ENCODE data around the gene VARS2. TPM values are rescaled to one million over a fixed set of nuclear protein-coding genes. Genes with fewer than 3 reads are reported as not detected.

VARS2 gene
- total and polyA plus RNA-seq, 7 experiments from 2014 or later: 17.1 to 47.3 (median 22.7) TPM

- Mint-ChIP-seq H3K4me3 (no peak overlapping the region), H3K4me1 (peaks cover 29 to 52% (median 40%) of the 10 kb centered on the region in 7 donors), H3K27ac (peak overlapping the region in 7 of 9 donors; percentile 52 to 91 (median 75)), H3K9me3 (no peaks in the 10 kb centered on the region), H3K27me3 (peaks cover 0 to 7% (median 0%) of the 10 kb centered on the region in 5 donors), H3K36me3 (no peaks in the 10 kb centered on the region)
- Histone ChIP-seq H3K27ac (ENCODE audit: low read depth, low read length) (no peak overlapping the region), H3K4me1 (ENCODE audit: control insufficient read depth in 2 of 2, insufficient read depth in 2 of 2, low read length in 2 of 2) (peaks cover 19 to 37% of the 10 kb centered on the region in 2 donors), H3K27me3 (ENCODE audit: control insufficient read depth in 2 of 2, insufficient read depth in 2 of 2, low read length in 2 of 2) (no peaks in the 10 kb centered on the region), H3K9me3 (ENCODE audit: control insufficient read depth in 2 of 3, low read length in 3 of 3) (no peaks in the 10 kb centered on the region), H3K36me3 (ENCODE audit: control insufficient read depth in 2 of 3, insufficient read depth in 3 of 3, low read length in 3 of 3) (no peaks in the 10 kb centered on the region), H3K4me3 (ENCODE audit: low read length) (no peak overlapping the region)
- DNase-seq (no peak), ATAC-seq (no peak)
- ChIA-PET CTCF (interaction anchor here (0.9 to 12.4 kb wide), 2 partner anchors 50 to 145 kb away, joined by 6 to 172 read pairs; no protein-coding TSS in a partner anchor), POLR2A (interaction anchor here (0.7 kb wide), 1 partner anchor 56 kb away, joined by 4 read pairs; no protein-coding TSS in a partner anchor)
- intact Hi-C loops (cut with micrococcal nuclease): loop anchor here in 1 of 2 donors (10.0 kb wide), 1 partner anchor 266 kb away; the partner anchor contains the start of genes MRPS18B and PPP1R10
Measured at GRCh38 chr6:30880698-30881252, 33.3 kb upstream of the VARS2 start.

- ATAC-seq: no peak
- Histone ChIP-seq H3K9me3 (ENCODE audit: control insufficient read depth in 2 of 3, low read length in 3 of 3) (no peaks in the 10 kb centered on the region), H3K36me3 (ENCODE audit: control insufficient read depth in 2 of 3, insufficient read depth in 3 of 3, low read length in 3 of 3) (no peaks in the 10 kb centered on the region), H3K27me3 (ENCODE audit: control insufficient read depth in 2 of 2, insufficient read depth in 2 of 2, low read length in 2 of 2) (no peaks in the 10 kb centered on the region), H3K27ac (ENCODE audit: low read depth, low read length) (no peak overlapping the region), H3K4me3 (ENCODE audit: low read length) (no peak overlapping the region), H3K4me1 (ENCODE audit: control insufficient read depth in 2 of 2, insufficient read depth in 2 of 2, low read length in 2 of 2) (peaks cover 20 to 45% of the 10 kb centered on the region in 2 donors)
- Mint-ChIP-seq H3K4me3 (peak overlapping the region in 3 of 10 donors; percentile 3 to 27 (median 12)), H3K4me1 (peaks cover 35 to 57% (median 42%) of the 10 kb centered on the region in 7 donors), H3K27me3 (peaks cover 0 to 7% (median 0%) of the 10 kb centered on the region in 5 donors), H3K27ac (peak overlapping the region in 8 of 9 donors; percentile 12 to 86 (median 78)), H3K36me3 (no peaks in the 10 kb centered on the region), H3K9me3 (no peaks in the 10 kb centered on the region)
- POLR2A ChIA-PET: interaction anchor here (0.7 to 1.3 kb wide), 2 partner anchors 18 to 49 kb away, joined by 3 to 5 read pairs; no protein-coding TSS in a partner anchor
- intact Hi-C loops (cut with micrococcal nuclease): loop anchor here in 1 of 2 donors (10.0 kb wide), 1 partner anchor 267 kb away; the partner anchor contains the start of genes MRPS18B and PPP1R10
- no peak for DNase-seq
- CTCF ChIA-PET: interaction anchor here (1.4 to 12.4 kb wide), 3 partner anchors 51 to 160 kb away, joined by 3 to 172 read pairs (median 4); no protein-coding TSS in a partner anchor
Measured at GRCh38 chr6:30881392-30882203, 32.4 kb upstream of the VARS2 start.

- H3K36me3 Mint-ChIP-seq: no peaks in the 10 kb centered on the region
- ATAC-seq (no peak), DNase-seq (no peak)
- H3K27me3 Mint-ChIP-seq: peaks cover 0 to 7% (median 0%) of the 10 kb centered on the region in 5 donors
- peak overlapping the region in 4 of 9 donors; percentile 69 to 88 (median 86) for H3K27ac Mint-ChIP-seq
- H3K4me3 Mint-ChIP-seq: no peak overlapping the region
- ChIA-PET POLR2A (interaction anchor here (0.7 to 3.2 kb wide), 3 partner anchors 18 to 53 kb away, joined by 3 to 20 read pairs (median 5); no protein-coding TSS in a partner anchor), CTCF (interaction anchor here (1.2 to 12.4 kb wide), 4 partner anchors 51 to 233 kb away, joined by 3 to 172 read pairs (median 4); no protein-coding TSS in a partner anchor)
- no peaks in the 10 kb centered on the region for H3K9me3 ChIP-seq (ENCODE audit: control insufficient read depth in 2 of 3, low read length in 3 of 3)
- intact Hi-C loops (cut with micrococcal nuclease): loop anchor here in 1 of 2 donors (10.0 kb wide), 1 partner anchor 267 kb away; the partner anchor contains the start of genes MRPS18B and PPP1R10
- no peaks in the 10 kb centered on the region for H3K36me3 ChIP-seq (ENCODE audit: control insufficient read depth in 2 of 3, insufficient read depth in 3 of 3, low read length in 3 of 3)
- H3K27me3 ChIP-seq (ENCODE audit: control insufficient read depth in 2 of 2, insufficient read depth in 2 of 2, low read length in 2 of 2): no peaks in the 10 kb centered on the region
- H3K27ac ChIP-seq (ENCODE audit: low read depth, low read length): no peak overlapping the region
- H3K9me3 Mint-ChIP-seq: no peaks in the 10 kb centered on the region
- H3K4me1 Mint-ChIP-seq: peaks cover 35 to 57% (median 43%) of the 10 kb centered on the region in 7 donors
- H3K4me1 ChIP-seq (ENCODE audit: control insufficient read depth in 2 of 2, insufficient read depth in 2 of 2, low read length in 2 of 2): peaks cover 19 to 45% of the 10 kb centered on the region in 2 donors
- no peak overlapping the region for H3K4me3 ChIP-seq (ENCODE audit: low read length)
Measured at GRCh38 chr6:30882204-30882758, 31.8 kb upstream of the VARS2 start.

GRCh38 chr6:30882759-30883684, 31.0 kb upstream of the VARS2 start:
- Mint-ChIP-seq H3K9me3 (no peaks in the 10 kb centered on the region), H3K4me3 (peak overlapping the region; percentile 65 to 91 (median 75)), H3K27ac (peak overlapping the region; percentile 53 to 93 (median 83)), H3K36me3 (no peaks in the 10 kb centered on the region), H3K4me1 (peaks cover 30 to 57% (median 37%) of the 10 kb centered on the region in 7 donors), H3K27me3 (peaks cover 0 to 7% (median 0%) of the 10 kb centered on the region in 5 donors)
- POLR2A ChIA-PET: interaction anchor here (0.8 to 3.2 kb wide), 6 partner anchors 16 to 166 kb away, joined by 3 to 20 read pairs (median 4); partner anchors contain the start of gene MDC1
- ATAC-seq (peak; percentile 42), DNase-seq (peak in 5 of 9 donors; percentile 22 to 40 (median 30))
- CTCF ChIA-PET: interaction anchor here (0.8 to 12.4 kb wide), 6 partner anchors 52 to 338 kb away, joined by 3 to 172 read pairs (median 4); no protein-coding TSS in a partner anchor
- Histone ChIP-seq H3K36me3 (ENCODE audit: control insufficient read depth in 2 of 3, insufficient read depth in 3 of 3, low read length in 3 of 3) (no peaks in the 10 kb centered on the region), H3K27ac (ENCODE audit: low read depth, low read length) (peak overlapping the region; percentile 70), H3K4me1 (ENCODE audit: control insufficient read depth in 2 of 2, insufficient read depth in 2 of 2, low read length in 2 of 2) (peaks cover 12 to 37% of the 10 kb centered on the region in 2 donors), H3K9me3 (ENCODE audit: control insufficient read depth in 2 of 3, low read length in 3 of 3) (no peaks in the 10 kb centered on the region), H3K4me3 (ENCODE audit: low read length) (no peak overlapping the region), H3K27me3 (ENCODE audit: control insufficient read depth in 2 of 2, insufficient read depth in 2 of 2, low read length in 2 of 2) (no peaks in the 10 kb centered on the region)
- intact Hi-C loops (cut with micrococcal nuclease): loop anchor here in 1 of 2 donors (10.0 kb wide), 1 partner anchor 268 kb away; the partner anchor contains the start of genes MRPS18B and PPP1R10

- peak within 1 kb of the TSS; percentile 68 for H3K4me3 ChIP-seq (ENCODE audit: low read length)
- no peaks in the 10 kb centered on the region for H3K9me3 Mint-ChIP-seq
- H3K9me3 ChIP-seq (ENCODE audit: control insufficient read depth in 2 of 3, low read length in 3 of 3): no peaks in the 10 kb centered on the region
- ATAC-seq (peak; percentile 66), DNase-seq (peak in 6 of 9 donors; percentile 17 to 42 (median 24))
- H3K4me1 Mint-ChIP-seq: peaks cover 25 to 53% (median 32%) of the 10 kb centered on the region in 7 donors
- intact Hi-C loops (cut with micrococcal nuclease): loop anchor here (2.0 to 10.0 kb wide), 2 partner anchors 31 to 269 kb away; partner anchors contain the start of genes MRPS18B (in 1 of the 2), PPP1R10 (in 1 of the 2) and VARS2 (in 1 of the 2)
- H3K4me3 Mint-ChIP-seq: peak within 1 kb of the TSS; percentile 73 to 91 (median 82)
- H3K27me3 Mint-ChIP-seq: peaks cover 0 to 7% (median 0%) of the 10 kb centered on the region in 5 donors
- H3K27ac ChIP-seq (ENCODE audit: low read depth, low read length): peak within 1 kb of the TSS; percentile 70
- no peaks in the 10 kb centered on the region for H3K27me3 ChIP-seq (ENCODE audit: control insufficient read depth in 2 of 2, insufficient read depth in 2 of 2, low read length in 2 of 2)
- no peaks in the 10 kb centered on the region for H3K36me3 ChIP-seq (ENCODE audit: control insufficient read depth in 2 of 3, insufficient read depth in 3 of 3, low read length in 3 of 3)
- H3K27ac Mint-ChIP-seq: peak within 1 kb of the TSS; percentile 53 to 93 (median 89)
- H3K36me3 Mint-ChIP-seq: no peaks in the 10 kb centered on the region
- CTCF ChIA-PET: interaction anchor here (0.8 to 12.4 kb wide), 7 partner anchors 53 to 398 kb away, joined by 3 to 172 read pairs (median 3); no protein-coding TSS in a partner anchor
- POLR2A ChIA-PET: interaction anchor here (0.7 to 3.2 kb wide), 13 partner anchors 15 to 269 kb away, joined by 3 to 20 read pairs (median 3); partner anchors contain the start of genes IER3 and MDC1
- peaks cover 12 to 35% of the 10 kb centered on the region in 2 donors for H3K4me1 ChIP-seq (ENCODE audit: control insufficient read depth in 2 of 2, insufficient read depth in 2 of 2, low read length in 2 of 2)
Measured at GRCh38 chr6:30883685-30884520, 30.1 kb upstream of the VARS2 start, which contains the start of gene DDR1. TSS of gene DDR1 (plus strand) at chr6:30884519. CDS start at chr6:30888730, 4,211 bp downstream.

Measured in naive thymus-derived CD4-positive, alpha-beta T cell (primary cell).